Fibroblast of gingiva (primary cell): Measurements from ENCODE around the gene APCDD1.
A peak's percentile ranks its signal among the peaks of the same experiment; 100 is the strongest.
"Not testable (repeated sequence)": the region's sequence is repeated elsewhere in the genome, so short reads cannot be mapped to it uniquely, and the experiment has no call there.

Experiments used
- DNase-seq: peaks from one replicate; pipeline ENCODE4 v3.0.0-alpha.2; 2011; ENCODE audit warnings: low read depth

APCDD1 gene

DNA sequence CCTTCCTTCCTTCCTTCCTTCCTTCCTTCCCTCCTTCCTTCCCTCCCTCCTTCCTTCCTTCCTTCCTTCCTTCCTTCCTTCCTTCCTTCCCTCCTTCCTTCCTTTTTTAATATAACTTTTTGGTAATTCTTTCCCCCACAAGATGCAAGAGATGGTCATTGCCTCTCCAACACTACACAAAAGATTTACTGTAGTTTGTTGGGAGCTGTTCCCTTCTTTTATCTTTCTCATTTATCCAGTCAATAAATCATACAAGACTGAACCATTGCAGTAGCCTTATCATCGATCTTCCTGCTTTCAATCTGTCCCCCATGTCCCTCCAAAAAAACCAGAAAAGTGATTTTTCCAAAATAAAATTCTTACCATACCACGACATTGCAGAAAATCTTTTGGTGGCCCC is 8.2 kb downstream of the APCDD1 start:
- no peak for DNase-seq

GRCh38 chr18:10463096-10463495 is 8.7 kb downstream of the APCDD1 start:
- no peak for DNase-seq

- DNase-seq = no peak
Observed at GRCh38 chr18:10463741-10464140, 9.3 kb downstream of the APCDD1 start.

GRCh38 chr18:10464161-10464648 is 9.8 kb downstream of the APCDD1 start:
- not testable (repeated sequence) for DNase-seq

- DNase-seq = no peak
Observed at GRCh38 chr18:10465174-10465939, 10.9 kb downstream of the APCDD1 start.

GRCh38 chr18:10470429-10470828 is 16.0 kb downstream of the APCDD1 start:
- DNase-seq = no peak

- DNase-seq = no peak
Observed at GRCh38 chr18:10471574-10471973, 17.1 kb downstream of the APCDD1 start.

DNA sequence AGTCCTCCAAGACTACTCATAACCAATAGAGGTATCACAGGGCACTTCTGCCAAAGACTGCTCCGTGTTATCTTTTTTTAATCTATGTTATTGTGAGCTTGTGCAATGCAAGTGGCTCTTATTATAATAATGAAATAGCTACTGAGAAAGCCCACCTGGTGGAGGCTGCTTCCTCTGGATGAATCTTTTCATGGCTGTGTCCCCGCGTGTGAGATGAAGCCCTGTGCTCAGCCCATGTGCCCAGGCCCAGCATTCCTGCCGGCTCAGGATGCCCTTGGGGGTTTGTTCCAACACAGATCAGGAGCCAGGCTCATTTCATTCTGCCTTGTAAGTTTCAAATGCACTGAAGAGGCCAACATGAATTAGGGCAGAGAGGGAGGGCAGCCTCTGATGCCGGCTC is 18.7 kb downstream of the APCDD1 start:
- DNase-seq = no peak

- no peak for DNase-seq
Observed at GRCh38 chr18:10474309-10474708, 19.9 kb downstream of the APCDD1 start.

- DNase-seq = no peak
Observed at GRCh38 chr18:10475276-10475653, 20.8 kb downstream of the APCDD1 start.

GRCh38 chr18:10475654-10476291 is 21.3 kb downstream of the APCDD1 start:
- DNase-seq = no peak

DNA sequence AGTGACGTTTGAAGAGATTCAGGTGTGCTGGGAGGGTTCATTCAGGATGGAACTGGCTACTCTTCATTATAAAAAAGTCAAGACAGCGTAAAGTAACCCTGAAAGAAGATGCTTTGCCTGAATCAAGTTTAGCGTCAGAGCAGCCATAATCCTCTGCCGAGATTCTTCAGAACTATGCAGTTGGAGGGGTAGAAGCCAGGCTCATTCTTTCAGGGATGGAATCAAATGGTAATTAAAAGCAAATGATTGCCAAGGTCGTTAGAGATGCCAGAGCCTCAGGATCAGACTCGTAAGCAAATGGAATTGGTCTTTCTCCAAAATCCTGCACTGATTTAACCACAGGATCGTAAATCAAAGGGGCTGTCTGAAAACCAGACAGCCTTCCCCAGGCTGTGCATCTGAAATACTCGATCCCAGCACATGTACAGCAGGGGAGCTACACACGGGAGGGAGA is 21.9 kb downstream of the APCDD1 start:
- DNase-seq = peak; percentile 66

DNA sequence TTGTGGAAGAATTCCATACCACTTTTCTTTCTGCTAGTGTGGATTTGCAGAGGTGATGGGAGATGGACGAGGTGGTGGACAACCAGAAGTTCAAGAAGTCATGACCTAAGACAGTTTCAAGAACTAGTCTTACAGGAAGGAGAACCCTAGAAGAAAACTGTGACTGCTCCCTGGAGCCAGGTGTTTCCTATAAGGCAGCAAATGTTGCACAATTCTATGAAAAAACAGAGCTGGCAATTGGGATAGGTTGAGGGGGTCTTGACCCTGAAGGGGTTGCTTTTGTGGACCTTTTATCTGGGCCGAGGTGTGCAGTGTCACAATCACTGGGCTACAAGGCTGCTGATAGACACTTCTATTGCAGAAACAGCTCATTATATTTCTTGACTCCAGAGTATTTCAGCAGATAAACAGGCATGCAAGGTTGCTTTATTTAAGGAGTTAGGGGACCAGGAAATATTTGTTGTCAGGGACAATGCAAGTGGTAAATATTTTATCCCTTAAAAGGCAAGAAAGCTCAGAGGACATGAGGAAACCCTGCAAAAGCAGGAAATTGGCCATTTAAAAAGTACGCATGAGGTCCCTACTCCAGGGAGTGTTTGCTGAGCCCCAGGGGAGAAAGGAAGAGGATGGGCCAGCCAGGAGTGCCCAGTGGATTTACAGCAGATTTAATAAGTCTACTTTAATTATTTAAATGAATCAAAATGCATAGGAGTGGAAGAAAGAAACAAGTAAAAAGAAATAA is 22.9 kb downstream of the APCDD1 start:
- no peak for DNase-seq

GRCh38 chr18:10477863-10478260 is 23.4 kb downstream of the APCDD1 start:
- DNase-seq = no peak

- no peak for DNase-seq
Observed at GRCh38 chr18:10481831-10482230, 27.4 kb downstream of the APCDD1 start.

GRCh38 chr18:10482363-10482984 is 28.0 kb downstream of the APCDD1 start:
- DNase-seq = no peak

GRCh38 chr18:10482985-10483949 is 28.8 kb downstream of the APCDD1 start:
- peak; percentile 31 for DNase-seq

DNA sequence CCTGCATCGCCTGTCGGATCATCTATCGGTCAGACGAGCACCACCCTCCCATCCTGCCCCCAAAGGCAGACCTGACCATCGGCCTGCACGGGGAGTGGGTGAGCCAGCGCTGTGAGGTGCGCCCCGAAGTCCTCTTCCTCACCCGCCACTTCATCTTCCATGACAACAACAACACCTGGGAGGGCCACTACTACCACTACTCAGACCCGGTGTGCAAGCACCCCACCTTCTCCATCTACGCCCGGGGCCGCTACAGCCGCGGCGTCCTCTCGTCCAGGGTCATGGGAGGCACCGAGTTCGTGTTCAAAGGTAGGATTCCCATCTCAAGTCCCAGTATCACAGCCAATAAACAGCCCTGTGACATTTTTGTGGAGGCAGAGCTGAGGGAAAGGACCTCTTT is 31.0 kb downstream of the APCDD1 start:
- no peak for DNase-seq

DNA sequence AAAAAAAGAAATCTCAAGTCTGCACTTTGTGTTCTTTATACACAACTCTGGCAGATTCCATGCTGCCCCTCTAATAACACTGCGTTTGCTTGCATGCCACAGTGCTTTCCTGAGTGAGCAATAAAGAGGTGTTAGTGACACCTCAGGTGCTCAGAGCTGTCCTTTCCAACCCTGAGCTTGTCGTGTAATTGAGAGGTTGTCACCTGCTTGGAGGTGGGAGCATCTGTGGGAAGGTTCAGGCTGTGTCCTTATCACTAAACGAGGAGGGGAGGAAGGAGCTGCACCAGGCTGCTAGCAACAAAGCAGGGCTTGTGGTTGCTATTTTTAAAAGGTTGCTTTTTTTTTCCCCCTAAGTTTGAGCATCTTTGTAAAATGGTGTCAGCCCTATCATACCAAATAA is 31.9 kb downstream of the APCDD1 start:
- no peak for DNase-seq

- no peak for DNase-seq
Observed at GRCh38 chr18:10487154-10487553, 32.7 kb downstream of the APCDD1 start.

DNA sequence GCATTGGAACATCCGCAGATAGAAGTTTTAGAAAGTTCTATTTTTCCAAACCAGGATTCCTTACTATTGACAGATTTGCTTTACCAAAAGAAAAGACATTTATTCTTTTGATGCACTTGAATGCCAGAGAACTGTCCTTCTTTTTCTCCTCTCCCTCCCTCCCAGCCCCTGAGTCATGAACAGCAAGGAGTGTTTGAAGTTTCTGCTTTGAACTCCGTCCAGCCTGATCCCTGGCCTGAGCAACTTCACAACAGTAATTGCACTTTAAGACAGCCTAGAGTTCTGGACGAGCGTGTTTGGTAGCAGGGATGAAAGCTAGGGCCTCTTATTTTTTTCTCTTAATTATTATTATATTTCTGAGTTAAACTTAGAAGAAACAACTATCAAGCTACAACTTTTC is 33.6 kb downstream of the APCDD1 start:
- no peak for DNase-seq
